Measurements from ENCODE around the gene TNFRSF11A.

The TNFRSF11A gene

GRCh38 chr18:62325806-62326645, 916 bp downstream of the TNFRSF11A start:
- DNase-seq, result no peak

DNA sequence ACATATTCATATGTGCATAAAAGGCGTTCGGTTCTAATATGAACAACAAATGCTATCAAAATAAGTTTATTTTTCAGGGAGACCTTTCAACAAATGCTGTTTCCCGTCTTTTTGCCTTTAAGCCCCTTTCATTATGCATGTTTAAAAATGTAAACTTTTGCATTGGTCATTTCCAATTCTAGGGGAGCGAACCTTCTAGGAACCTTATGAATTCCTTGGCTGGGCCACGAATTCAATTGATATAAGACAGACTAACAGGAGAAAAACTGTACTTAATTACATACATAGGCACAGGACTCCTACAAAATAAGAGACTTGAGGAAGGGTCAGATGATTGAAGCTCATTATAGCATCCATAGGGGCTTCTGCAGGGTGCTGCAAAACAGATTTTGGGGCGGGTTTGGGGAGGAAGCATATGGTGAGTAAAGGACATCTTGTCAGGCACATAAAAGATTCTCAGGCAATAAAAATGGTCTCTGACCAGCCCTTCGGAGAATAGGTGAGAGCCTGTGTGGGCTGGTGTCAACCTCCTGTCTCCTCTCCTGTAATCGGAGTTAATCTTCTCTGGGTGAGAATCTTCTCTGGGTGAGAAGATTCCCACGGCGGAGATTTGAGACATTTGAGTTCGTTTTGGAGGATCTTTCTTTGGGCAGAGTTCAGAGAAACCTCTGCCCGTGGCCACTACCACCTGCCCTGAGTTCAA, 1.7 kb downstream of the TNFRSF11A start:
- DNase-seq, result no peak

DNA sequence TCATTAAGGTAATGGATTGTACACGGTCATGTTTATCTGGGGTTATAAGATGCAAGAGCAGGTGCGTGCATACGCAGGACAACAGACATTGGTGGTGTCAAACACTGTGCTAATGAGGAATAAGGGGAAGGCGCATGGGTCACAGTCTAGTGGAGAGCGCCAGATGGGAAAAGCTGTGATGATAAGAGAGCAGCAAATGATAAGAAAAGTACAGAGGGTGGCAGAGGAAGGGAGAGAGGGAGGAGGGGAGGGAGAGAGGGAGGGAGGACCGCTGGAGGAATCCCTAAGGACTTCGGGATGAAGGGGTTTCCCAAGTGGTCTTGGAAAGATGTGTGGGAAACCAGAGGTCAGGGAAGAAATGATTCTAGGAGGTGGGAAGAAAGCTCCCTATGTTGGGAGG, 2.9 kb downstream of the TNFRSF11A start:
- DNase-seq, result no peak

GRCh38 chr18:62328586-62329525, 3.7 kb downstream of the TNFRSF11A start:
- no peak for DNase-seq

DNA sequence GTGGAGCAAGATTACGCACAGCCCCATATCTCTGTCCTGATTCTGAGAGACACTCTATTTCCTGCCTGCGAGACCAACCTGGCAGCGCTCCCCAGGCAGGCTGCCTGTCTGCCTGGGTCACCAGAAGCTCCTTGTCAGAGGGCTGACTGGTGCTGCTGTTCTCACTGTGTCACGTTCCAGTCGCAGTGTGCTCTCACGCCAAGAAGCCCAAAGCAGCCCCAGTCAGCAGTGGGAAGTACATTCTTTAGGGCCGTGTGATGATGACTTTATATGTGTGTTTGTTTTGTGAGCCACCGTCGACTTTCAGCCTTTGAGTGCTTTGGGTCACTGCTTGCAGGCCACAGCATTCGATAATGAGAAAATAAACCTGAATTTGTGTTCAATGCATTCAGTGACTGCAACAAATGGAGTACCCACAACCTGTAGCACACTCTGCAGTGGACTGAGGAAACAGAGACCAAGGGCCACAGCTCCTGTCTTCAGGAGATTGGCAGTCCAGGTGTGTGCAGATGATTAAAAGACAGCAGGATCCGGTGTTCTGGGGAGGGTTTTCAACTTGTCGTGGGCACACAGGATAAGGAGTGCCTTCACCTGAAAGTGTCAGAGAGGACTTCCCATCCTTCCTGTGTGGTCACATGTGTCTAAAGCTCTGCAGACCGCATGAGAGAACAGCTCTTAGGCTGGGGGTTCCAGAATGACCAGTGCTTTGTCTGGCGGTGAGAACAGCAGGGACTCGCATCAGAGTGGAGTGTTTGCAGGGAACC, 4.8 kb downstream of the TNFRSF11A start:
- DNase-seq, result no peak

DNA sequence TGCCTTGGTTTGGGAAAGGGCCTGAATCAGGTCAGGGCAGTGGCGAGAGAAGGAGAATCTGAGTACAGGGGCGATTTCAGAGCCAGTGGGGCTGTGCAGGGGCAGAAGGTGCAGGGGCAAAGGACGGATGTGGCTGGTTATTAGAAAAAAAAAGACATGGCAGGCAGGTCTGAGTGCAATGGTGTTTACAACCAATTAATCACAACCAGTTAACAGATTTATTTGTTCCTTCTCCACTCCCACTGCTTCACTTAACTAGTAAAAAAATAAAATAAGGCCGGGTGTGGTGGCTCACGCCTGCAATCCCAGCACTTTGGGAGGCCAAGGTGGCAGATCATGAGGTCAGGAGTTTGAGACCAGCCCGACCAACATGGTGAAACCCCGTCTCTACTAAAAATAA, 5.5 kb downstream of the TNFRSF11A start:
- DNase-seq, result no peak

DNA sequence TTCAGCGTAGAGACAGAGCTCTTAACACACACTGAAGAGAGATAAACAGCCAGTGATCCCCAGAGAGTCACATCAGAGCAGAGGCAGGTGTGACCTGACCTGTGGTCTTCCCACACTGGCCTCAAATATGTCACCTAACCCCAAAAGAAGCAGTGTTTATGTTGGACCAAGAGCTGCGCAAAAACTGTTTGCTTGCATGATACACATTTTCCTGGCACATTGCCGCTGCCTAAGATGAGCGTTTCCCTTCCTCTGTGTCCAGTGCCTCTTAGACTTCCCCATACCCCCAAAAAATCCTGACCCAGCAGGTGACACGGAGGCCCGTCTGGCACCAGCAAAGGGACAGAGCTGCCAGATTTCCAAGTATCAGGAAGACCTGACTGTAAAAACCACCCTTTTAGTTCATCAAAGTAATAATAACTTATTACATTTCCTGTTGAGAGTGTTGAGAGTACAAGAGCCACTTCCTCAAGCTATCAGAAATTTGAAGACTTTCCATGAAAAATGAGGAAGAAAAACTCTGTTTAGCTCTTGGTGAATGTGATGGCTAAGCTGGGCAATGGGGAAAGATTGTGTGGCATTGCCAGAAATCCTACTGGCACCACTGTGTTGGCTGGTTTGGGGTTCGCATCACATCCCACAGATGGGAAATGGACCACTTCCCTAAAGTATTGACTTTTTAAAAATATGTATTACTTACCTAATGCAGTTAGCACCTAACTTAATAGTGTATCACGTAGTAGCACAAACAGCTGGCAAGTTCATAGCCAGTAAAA, 6.7 kb downstream of the TNFRSF11A start:
- no peak for DNase-seq

DNA sequence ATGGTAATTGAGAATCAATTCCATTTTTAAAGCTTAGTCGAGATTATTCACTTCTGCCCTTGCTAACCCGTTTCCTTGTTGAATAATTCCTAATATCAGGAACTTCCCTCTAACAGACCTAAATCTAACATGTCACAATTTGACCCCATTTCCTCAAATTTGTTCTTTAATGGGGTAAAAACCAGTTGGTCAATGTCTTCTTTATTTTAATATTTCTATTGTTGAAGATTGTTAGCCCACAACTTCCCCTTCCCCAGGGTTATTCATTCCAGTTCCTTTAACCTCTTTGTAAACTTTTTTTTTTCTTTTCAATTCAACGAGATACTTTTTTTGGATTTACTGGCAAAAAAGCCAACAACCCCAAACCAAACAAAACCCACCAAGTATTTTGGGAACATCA, 7.3 kb downstream of the TNFRSF11A start:
- DNase-seq, result no peak

- no peak for DNase-seq
Observed at GRCh38 chr18:62332964-62333695, 8.0 kb downstream of the TNFRSF11A start.

DNA sequence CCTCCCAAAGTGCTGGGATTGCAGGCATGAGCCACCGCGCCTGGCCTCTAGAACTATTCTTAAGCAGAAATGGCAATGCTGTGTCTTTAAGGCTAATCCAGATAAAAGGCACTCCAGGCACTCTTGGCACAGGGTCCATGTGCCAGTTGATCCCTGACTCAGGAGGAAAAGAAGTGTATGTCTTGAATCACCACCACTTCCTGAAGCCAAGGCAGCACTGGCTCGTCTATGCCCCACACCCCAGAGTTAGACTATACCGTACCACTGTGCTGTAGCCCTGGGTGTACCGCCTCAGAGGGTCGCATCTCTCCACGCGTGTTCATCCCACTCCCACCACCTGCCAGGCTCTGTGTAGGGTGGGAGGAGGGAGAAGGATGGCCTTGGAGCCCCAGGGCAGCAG, 9.0 kb downstream of the TNFRSF11A start:
- no peak for DNase-seq

DNA sequence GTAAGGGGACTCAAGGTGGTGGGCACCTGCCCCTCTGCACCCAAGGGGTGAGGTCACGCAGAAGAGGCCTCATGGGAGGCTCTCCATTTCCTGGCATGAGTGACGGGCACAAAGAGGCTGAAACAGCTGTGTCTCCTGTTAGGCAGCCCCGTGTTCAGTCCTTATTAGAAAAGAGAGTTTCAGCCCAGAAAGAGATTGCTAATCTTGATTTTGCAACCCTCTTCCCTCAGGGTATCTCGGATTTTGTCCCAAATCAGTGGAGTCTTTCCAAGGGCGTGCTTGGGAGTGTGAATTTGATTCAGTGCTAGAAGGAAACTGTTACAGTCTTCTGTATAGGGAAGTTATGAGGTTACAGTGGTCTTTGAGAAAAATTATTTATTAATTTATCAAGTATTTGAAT, 10.4 kb downstream of the TNFRSF11A start:
- no peak for DNase-seq

DNA sequence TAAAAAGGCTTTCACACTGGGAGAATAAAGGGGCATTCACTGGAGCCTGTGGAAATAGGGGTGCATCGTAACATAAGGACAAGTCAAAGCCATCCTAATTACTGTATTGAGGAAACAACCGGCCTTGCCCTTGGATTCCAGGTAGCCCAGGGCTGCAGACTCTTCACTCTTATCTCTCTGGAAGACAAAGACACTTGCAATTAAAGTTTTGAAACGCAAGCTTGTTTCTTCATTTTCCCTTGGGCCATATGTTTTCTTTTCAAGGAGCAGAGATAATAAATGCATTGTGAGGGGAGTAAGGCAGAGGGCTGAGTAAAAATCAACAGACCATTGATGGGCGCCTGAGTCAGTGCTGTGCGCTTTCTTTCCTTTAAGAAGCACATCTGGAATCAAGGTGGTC, 11.5 kb downstream of the TNFRSF11A start:
- no peak for DNase-seq

- DNase-seq, result no peak
Observed at GRCh38 chr18:62337336-62337735, 12.2 kb downstream of the TNFRSF11A start.

GRCh38 chr18:62338446-62339105, 13.5 kb downstream of the TNFRSF11A start:
- DNase-seq, result no peak

DNA sequence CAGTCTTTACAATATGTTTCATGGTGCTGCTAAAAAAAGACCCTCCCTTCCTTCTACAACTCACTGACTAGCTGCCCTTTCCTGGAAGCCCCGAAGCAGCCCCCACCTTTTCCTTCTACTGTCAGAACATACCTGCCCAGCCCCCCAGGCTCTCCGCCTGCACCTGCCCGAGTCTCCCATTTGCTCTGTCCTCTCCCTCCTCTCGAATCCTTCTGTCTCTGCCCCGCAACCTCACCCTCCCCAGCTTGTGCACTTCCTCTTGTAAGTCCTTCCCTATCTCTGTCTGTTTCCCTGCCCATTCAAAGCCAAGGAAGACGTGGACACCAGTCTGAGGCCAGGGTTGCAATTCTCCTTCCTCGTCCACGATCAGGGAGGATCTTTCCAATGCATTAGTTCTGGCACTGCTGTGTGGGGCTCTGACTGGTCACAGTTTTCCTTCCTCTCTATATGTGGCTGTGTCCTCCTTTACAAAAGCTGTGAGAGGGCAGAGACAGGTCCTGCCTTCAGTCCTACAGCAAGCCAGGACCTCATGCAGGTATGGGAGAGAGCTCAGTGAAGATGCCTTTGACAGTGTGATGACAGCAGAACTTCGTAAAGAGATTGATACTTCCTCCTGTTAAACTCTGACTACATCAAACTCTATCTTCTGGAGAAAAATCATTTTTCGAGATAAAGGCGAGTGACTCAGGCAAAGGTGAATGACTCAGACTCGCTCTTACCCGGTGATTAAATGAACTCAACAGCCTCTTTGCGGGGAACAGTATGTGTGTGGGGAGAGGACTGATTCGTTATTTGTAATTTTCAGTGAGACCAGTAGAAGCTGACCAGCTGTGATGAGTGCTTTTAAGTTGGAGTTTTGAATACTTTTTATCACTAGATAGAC, 14.2 kb downstream of the TNFRSF11A start:
- DNase-seq, result no peak

- DNase-seq, result no peak
Observed at GRCh38 chr18:62340996-62341395, 15.9 kb downstream of the TNFRSF11A start.

- no peak for DNase-seq
Observed at GRCh38 chr18:62341473-62341872, 16.4 kb downstream of the TNFRSF11A start.

- DNase-seq, result no peak
Observed at GRCh38 chr18:62342884-62343283, 17.8 kb downstream of the TNFRSF11A start.

DNA sequence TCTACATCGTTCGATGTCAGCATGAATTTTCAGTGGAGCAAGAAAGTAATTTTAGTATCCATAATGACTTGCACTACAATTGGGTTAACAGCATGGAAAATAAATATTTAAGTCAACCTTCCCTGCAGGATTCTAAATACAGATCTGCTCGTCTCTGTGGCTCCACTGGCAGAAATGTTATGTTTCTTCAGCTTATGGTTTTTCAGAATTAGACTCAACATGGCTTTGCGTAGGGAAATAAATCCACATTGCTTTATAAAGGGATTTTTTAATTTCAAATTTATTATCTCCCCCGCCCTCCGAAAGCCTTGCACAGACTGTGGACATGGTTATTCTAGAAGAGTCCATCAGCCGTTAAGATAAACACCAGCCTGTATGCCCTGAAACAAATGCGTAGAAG, 18.2 kb downstream of the TNFRSF11A start:
- no peak for DNase-seq

Data from hippocampal formation (tissue), 2 donors.